GM12891 (cell line): ENCODE data around the gene JADE2.

ENCODE experiments used
- POLR2A ChIP-seq: IDR thresholded peaks from 2 replicates; pipeline ENCODE4 v1.6.1; 2011; ENCODE audit warnings: low read depth, low read length, control low read depth
- POLR2AphosphoS5 ChIP-seq: IDR thresholded peaks from 2 replicates; pipeline ENCODE4 v1.6.1; 2011; ENCODE audit warnings: low read depth, low read length, control low read depth

DNA sequence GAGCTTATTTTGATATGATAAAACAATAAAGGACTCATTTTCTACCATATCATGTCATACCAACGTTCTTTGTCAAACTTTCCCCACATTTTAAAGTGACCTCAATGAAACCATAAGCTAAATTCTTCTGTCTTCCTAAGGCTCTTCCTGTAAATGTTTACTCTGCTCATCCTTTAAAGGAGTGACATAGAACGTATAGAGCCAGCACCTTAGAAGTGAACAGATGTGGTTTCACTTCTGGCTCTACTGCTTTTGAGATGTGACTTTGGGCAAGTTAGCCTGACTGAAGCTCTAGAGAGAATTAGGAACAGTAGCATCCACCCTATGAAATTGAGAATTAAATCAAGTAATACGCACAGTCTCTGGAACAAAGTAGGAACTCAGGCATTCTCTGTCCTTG is 83.1 kb downstream of the JADE2 start:
- TF ChIP-seq POLR2AphosphoS5 (no peak), POLR2A (no peak)
